Astrocyte of the spinal cord (primary cell): ENCODE measurements around the gene CDKAL1.

Experiments used
- DNase-seq: peaks from one replicate; pipeline ENCODE4 v3.0.0; 2011; ENCODE audit warnings: low read depth, low spot score
- H3K4me3 ChIP-seq: 2 replicates; pipeline ENCODE4 v1.5.1; 2011; ENCODE audit warnings: low read depth, mild to moderate bottlenecking, low read length, moderate library complexity
- CTCF ChIP-seq: IDR thresholded peaks from 2 replicates; pipeline ENCODE4 v1.5.1; 2012; ENCODE audit warnings: low read depth, mild to moderate bottlenecking, low read length, inconsistent platforms
- in situ Hi-C: cut with HindIII; loops from 2 replicates; pipeline ENCODE4 v1.10.0; 2017; ENCODE audit warnings: low sequenced_read_pairs

CDKAL1 gene

GRCh38 chr6:20629509-20629908, 95.3 kb downstream of the CDKAL1 start:
- TF ChIP-seq CTCF, result no peak
- no peak overlapping the region for H3K4me3 ChIP-seq
- in situ Hi-C loops, result no loop called here
- DNase-seq, result no peak

GRCh38 chr6:20630136-20630535, 95.9 kb downstream of the CDKAL1 start:
- in situ Hi-C loops, result no loop called here
- no peak for DNase-seq
- H3K4me3 ChIP-seq, result no peak overlapping the region
- TF ChIP-seq CTCF, result no peak

- in situ Hi-C loops, result no loop called here
- no peak for TF ChIP-seq CTCF
- DNase-seq, result no peak
- no peak overlapping the region for H3K4me3 ChIP-seq
These were observed 96.6 kb downstream of the CDKAL1 start for GRCh38 chr6:20630617-20631548.

GRCh38 chr6:20631549-20631924, 97.3 kb downstream of the CDKAL1 start:
- no peak for DNase-seq
- in situ Hi-C loops, result no loop called here
- H3K4me3 ChIP-seq, result no peak overlapping the region
- TF ChIP-seq CTCF, result no peak

- no peak overlapping the region for H3K4me3 ChIP-seq
- no peak for DNase-seq
- in situ Hi-C loops, result no loop called here
- TF ChIP-seq CTCF, result no peak
These were observed 98.4 kb downstream of the CDKAL1 start for GRCh38 chr6:20632696-20633095.

- H3K4me3 ChIP-seq, result no peak overlapping the region
- no peak for TF ChIP-seq CTCF
- in situ Hi-C loops, result no loop called here
- no peak for DNase-seq
These were observed 99.5 kb downstream of the CDKAL1 start for GRCh38 chr6:20633566-20634340.
